CD4-positive, alpha-beta memory T cell (primary cell): ENCODE data around the gene PDCD4. TPM values are rescaled to one million over a fixed set of nuclear protein-coding genes. Genes with fewer than 3 reads are reported as not detected.

ENCODE experiments used
- CTCF ChIA-PET: fragments of 350-600 bp; sonication (Branson Sonifier 250); formaldehyde crosslinking; loops from one replicate; lab custom pipeline; 2021; ENCODE audit warnings: inconsistent platforms; ENCODE audit not compliant: partially characterized antibody; lab: Charles Lee
- POLR2A ChIA-PET: fragments of 350-600 bp; sonication (Branson Sonifier 250); formaldehyde crosslinking; loops from one replicate; lab custom pipeline; 2021; ENCODE audit not compliant: partially characterized antibody; lab: Charles Lee
- DNase-seq, 5 donors: peaks; one replicate each; pipeline versions ENCODE4 v3.0.0 to v3.0.0-alpha.2; 2020 to 2022; ENCODE audit warnings: mixed read lengths in 1 of 5
- H3K27ac ChIP-seq: one replicate; pipeline ENCODE4 v1.7.0; 2013; ENCODE audit warnings: low read depth, low read length
- H3K27me3 ChIP-seq: 2 replicates; pipeline ENCODE4 v1.7.0; 2013; ENCODE audit warnings: mild to moderate bottlenecking, low read length, moderate library complexity; ENCODE audit not compliant: insufficient read depth
- H3K36me3 ChIP-seq: 2 replicates; pipeline ENCODE4 v1.7.0; 2013; ENCODE audit warnings: mild to moderate bottlenecking, low read length, moderate library complexity; ENCODE audit not compliant: insufficient read depth
- H3K4me1 ChIP-seq: 2 replicates; pipeline ENCODE4 v1.7.0; 2013; ENCODE audit warnings: mild to moderate bottlenecking, low read length, moderate library complexity; ENCODE audit not compliant: insufficient read depth
- H3K4me3 ChIP-seq, 2 donors: one replicate each; pipeline ENCODE4 v1.7.0; 2013; ENCODE audit warnings: low read length in 2 of 2, mild to moderate bottlenecking in 1 of 2
- H3K9me3 ChIP-seq, 2 donors: one replicate each; pipeline ENCODE4 v1.7.0; 2013; ENCODE audit warnings: low read length in 2 of 2, control low read depth in 1 of 2; ENCODE audit not compliant: control insufficient read depth in 1 of 2
- H3K27ac Mint-ChIP-seq, 7 donors: one replicate each; pipeline ENCODE4 v1.8.0; 2020 to 2021; ENCODE audit warnings: mixed read lengths in 7 of 7, mild to moderate bottlenecking in 6 of 7, inconsistent platforms in 3 of 7, moderate library complexity in 3 of 7
- H3K27me3 Mint-ChIP-seq, 2 donors: one replicate each; pipeline ENCODE4 v1.8.0; 2020 to 2021; ENCODE audit warnings: mixed read lengths in 2 of 2
- H3K36me3 Mint-ChIP-seq, 2 donors: one replicate each; pipeline ENCODE4 v1.8.0; 2020 to 2021; ENCODE audit warnings: mixed read lengths in 2 of 2, inconsistent platforms in 1 of 2, mild to moderate bottlenecking in 1 of 2
- H3K4me1 Mint-ChIP-seq, 4 donors: one replicate each; pipeline ENCODE4 v1.8.0; 2020 to 2021; ENCODE audit warnings: mixed read lengths in 4 of 4, mild to moderate bottlenecking in 1 of 4
- H3K4me3 Mint-ChIP-seq, 8 donors: one replicate each; pipeline ENCODE4 v1.8.0; 2020 to 2021; ENCODE audit warnings: mixed read lengths in 8 of 8, mild to moderate bottlenecking in 7 of 8, moderate library complexity in 6 of 8, inconsistent platforms in 3 of 8
- H3K9me3 Mint-ChIP-seq, 8 donors: one replicate each; pipeline ENCODE4 v1.8.0; 2020 to 2021; ENCODE audit warnings: mixed read lengths in 8 of 8, mild to moderate bottlenecking in 5 of 8, inconsistent platforms in 3 of 8, moderate library complexity in 1 of 8
- intact Hi-C: fragments of 100-400 bp; cut with micrococcal nuclease; formaldehyde crosslinking; loops from one replicate; pipeline ENCODE4 v1.15.1; 2023
- polyA plus RNA-seq, 2 donors: library from polyadenylated mRNA; unstranded; fragments of 300-500 nt; fragmentation: Illumina TruSeq; gene quantifications; one replicate each; pipeline ENCODE4 v1.2.3, GENCODE V29; 2021
- total RNA-seq, 2 experiments: library from RNA; stranded (reverse); gene quantifications; one replicate each; pipeline ENCODE4 v1.2.3, GENCODE V29; 2021

PDCD4 gene
- total and polyA plus RNA-seq, 4 experiments from 2014 or later, result 329 to 494 (median 367) TPM

- no peaks in the 10 kb centered on the region for H3K27me3 Mint-ChIP-seq
- no peak overlapping the region for H3K27ac ChIP-seq
- no peaks in the 10 kb centered on the region for H3K9me3 Mint-ChIP-seq
- DNase-seq, result peak in 2 of 5 donors; percentile 19 to 24
- POLR2A ChIA-PET, result interaction anchor here (1.3 to 3.4 kb wide), 8 partner anchors 10 to 38 kb away, joined by 3 to 14 read pairs (median 4); partner anchors contain the start of gene PDCD4
- no peaks in the 10 kb centered on the region for H3K9me3 ChIP-seq
- peaks cover 5 to 29% (median 15%) of the 10 kb centered on the region in 4 donors for H3K4me1 Mint-ChIP-seq
- peaks cover 26% of the 10 kb centered on the region for H3K4me1 ChIP-seq
- H3K27ac Mint-ChIP-seq, result peak overlapping the region in 6 of 7 donors; percentile 44 to 82 (median 62)
- H3K36me3 Mint-ChIP-seq, result no peaks in the 10 kb centered on the region
- intact Hi-C loops, result loop anchor here (2.0 kb wide), 1 partner anchor 38 kb away; no protein-coding TSS in a partner anchor
- CTCF ChIA-PET, result interaction anchor here (0.8 to 2.1 kb wide), 8 partner anchors 24 to 59 kb away, joined by 3 to 13 read pairs (median 4); partner anchors contain the start of gene PDCD4
- no peaks in the 10 kb centered on the region for H3K36me3 ChIP-seq
- no peak overlapping the region for H3K4me3 ChIP-seq
- H3K27me3 ChIP-seq, result no peaks in the 10 kb centered on the region
- peak overlapping the region in 3 of 8 donors; percentile 0 to 26 (median 17) for H3K4me3 Mint-ChIP-seq
Measured at GRCh38 chr10:110834629-110835301, 37.0 kb upstream of the PDCD4 start.

- ChIA-PET POLR2A (interaction anchor here (0.6 to 3.4 kb wide), 9 partner anchors 9 to 67 kb away, joined by 3 to 14 read pairs (median 4); partner anchors contain the start of gene PDCD4), CTCF (interaction anchor here (1.0 to 2.1 kb wide), 7 partner anchors 22 to 58 kb away, joined by 3 to 13 read pairs (median 4); no protein-coding TSS in a partner anchor)
- Mint-ChIP-seq H3K27me3 (no peaks in the 10 kb centered on the region), H3K36me3 (no peaks in the 10 kb centered on the region), H3K9me3 (no peaks in the 10 kb centered on the region), H3K4me1 (peaks cover 5 to 29% (median 15%) of the 10 kb centered on the region in 4 donors), H3K4me3 (no peak overlapping the region), H3K27ac (peak overlapping the region in 4 of 7 donors; percentile 42 to 79 (median 52))
- no peaks in the 10 kb centered on the region for H3K9me3 ChIP-seq
- intact Hi-C loops, result loop anchor here (2.0 kb wide), 1 partner anchor 37 kb away; no protein-coding TSS in a partner anchor
- H3K36me3 ChIP-seq, result no peaks in the 10 kb centered on the region
- no peaks in the 10 kb centered on the region for H3K27me3 ChIP-seq
- no peak overlapping the region for H3K4me3 ChIP-seq
- H3K4me1 ChIP-seq, result peaks cover 26% of the 10 kb centered on the region
- H3K27ac ChIP-seq, result no peak overlapping the region
- no peak for DNase-seq
Measured at GRCh38 chr10:110835841-110836240, 35.9 kb upstream of the PDCD4 start.

GRCh38 chr10:110836706-110837105 is 35.0 kb upstream of the PDCD4 start:
- Mint-ChIP-seq H3K4me1 (peaks cover 5 to 31% (median 18%) of the 10 kb centered on the region in 4 donors), H3K9me3 (no peaks in the 10 kb centered on the region), H3K27ac (peak overlapping the region in 1 of 7 donors; percentile 47), H3K4me3 (no peak overlapping the region), H3K27me3 (no peaks in the 10 kb centered on the region), H3K36me3 (no peaks in the 10 kb centered on the region)
- intact Hi-C loops, result no loop called here
- CTCF ChIA-PET, result interaction anchor here (0.6 to 1.1 kb wide), 3 partner anchors 10 to 36 kb away, joined by 3 to 4 read pairs (median 3); no protein-coding TSS in a partner anchor
- Histone ChIP-seq H3K27ac (no peak overlapping the region), H3K27me3 (no peaks in the 10 kb centered on the region), H3K9me3 (no peaks in the 10 kb centered on the region), H3K4me1 (peaks cover 29% of the 10 kb centered on the region), H3K36me3 (no peaks in the 10 kb centered on the region), H3K4me3 (no peak overlapping the region)
- POLR2A ChIA-PET, result interaction anchor here (0.9 to 3.4 kb wide), 7 partner anchors 10 to 33 kb away, joined by 3 to 14 read pairs (median 4); no protein-coding TSS in a partner anchor
- DNase-seq, result no peak

- Mint-ChIP-seq H3K36me3 (no peaks in the 10 kb centered on the region), H3K27me3 (no peaks in the 10 kb centered on the region), H3K27ac (peak overlapping the region in 2 of 7 donors; percentile 30 to 53), H3K4me3 (no peak overlapping the region), H3K9me3 (no peaks in the 10 kb centered on the region), H3K4me1 (peaks cover 12 to 40% (median 26%) of the 10 kb centered on the region in 4 donors)
- CTCF ChIA-PET, result no interaction called here
- no peak overlapping the region for H3K27ac ChIP-seq
- intact Hi-C loops, result no loop called here
- no peaks in the 10 kb centered on the region for H3K27me3 ChIP-seq
- H3K4me3 ChIP-seq, result no peak overlapping the region
- POLR2A ChIA-PET, result interaction anchor here (0.7 to 3.4 kb wide), 8 partner anchors 10 to 35 kb away, joined by 3 to 14 read pairs (median 4); no protein-coding TSS in a partner anchor
- no peaks in the 10 kb centered on the region for H3K36me3 ChIP-seq
- no peak for DNase-seq
- H3K9me3 ChIP-seq, result no peaks in the 10 kb centered on the region
- H3K4me1 ChIP-seq, result peaks cover 37% of the 10 kb centered on the region
Measured at GRCh38 chr10:110837418-110838171, 34.1 kb upstream of the PDCD4 start.

GRCh38 chr10:110840225-110840922 is 31.4 kb upstream of the PDCD4 start:
- Mint-ChIP-seq H3K4me3 (no peak overlapping the region), H3K27ac (no peak overlapping the region), H3K27me3 (no peaks in the 10 kb centered on the region), H3K9me3 (peaks cover 0 to 3% (median 0%) of the 10 kb centered on the region in 8 donors), H3K4me1 (peaks cover 25 to 59% (median 40%) of the 10 kb centered on the region in 4 donors), H3K36me3 (no peaks in the 10 kb centered on the region)
- Histone ChIP-seq H3K4me3 (no peak overlapping the region), H3K36me3 (no peaks in the 10 kb centered on the region), H3K4me1 (peaks cover 46% of the 10 kb centered on the region), H3K27me3 (no peaks in the 10 kb centered on the region), H3K27ac (no peak overlapping the region), H3K9me3 (no peaks in the 10 kb centered on the region)
- CTCF ChIA-PET, result no interaction called here
- POLR2A ChIA-PET, result interaction anchor here (0.7 kb wide), 1 partner anchor 31 kb away, joined by 3 read pairs; no protein-coding TSS in a partner anchor
- intact Hi-C loops, result no loop called here
- no peak for DNase-seq

GRCh38 chr10:110840923-110841428 is 30.8 kb upstream of the PDCD4 start:
- no peaks in the 10 kb centered on the region for H3K27me3 Mint-ChIP-seq
- H3K36me3 Mint-ChIP-seq, result no peaks in the 10 kb centered on the region
- Histone ChIP-seq H3K36me3 (no peaks in the 10 kb centered on the region), H3K27me3 (no peaks in the 10 kb centered on the region), H3K4me1 (peaks cover 44% of the 10 kb centered on the region), H3K4me3 (no peak overlapping the region), H3K9me3 (no peaks in the 10 kb centered on the region), H3K27ac (no peak overlapping the region)
- CTCF ChIA-PET, result interaction anchor here (4.1 to 4.8 kb wide), 2 partner anchors 17 to 37 kb away, joined by 19 to 20 read pairs; no protein-coding TSS in a partner anchor
- peak overlapping the region in 1 of 8 donors; percentile 10 for H3K4me3 Mint-ChIP-seq
- H3K4me1 Mint-ChIP-seq, result peaks cover 28 to 60% (median 41%) of the 10 kb centered on the region in 4 donors
- peaks cover 0 to 3% (median 0%) of the 10 kb centered on the region in 8 donors for H3K9me3 Mint-ChIP-seq
- DNase-seq, result no peak
- intact Hi-C loops, result no loop called here
- H3K27ac Mint-ChIP-seq, result peak overlapping the region in 2 of 7 donors; percentile 6 to 43
- POLR2A ChIA-PET, result interaction anchor here (0.8 to 3.8 kb wide), 6 partner anchors 9 to 92 kb away, joined by 3 to 45 read pairs (median 13); partner anchors contain the start of gene PDCD4
